HG02642 (cell line): ENCODE measurements around the gene TTC6.

Source experiments
- ATAC-seq: cut with Tn5 transposase; IDR thresholded peaks from one replicate; pipeline ENCODE4 v1.9.1; 2021; ENCODE audit warnings: mild to moderate bottlenecking; ENCODE audit not compliant: unreplicated experiment, poor library complexity

The TTC6 gene

GRCh38 chr14:37585971-37586796 lies 9.2 kb upstream of the TTC6 start:
- ATAC-seq, result no peak

- no peak for ATAC-seq
Measured at GRCh38 chr14:37586797-37587130, 8.7 kb upstream of the TTC6 start.

- ATAC-seq, result no peak
Measured at GRCh38 chr14:37587131-37587803, 8.2 kb upstream of the TTC6 start.

GRCh38 chr14:37587881-37588666 lies 7.4 kb upstream of the TTC6 start:
- no peak for ATAC-seq

GRCh38 chr14:37588667-37588955 lies 6.8 kb upstream of the TTC6 start:
- ATAC-seq, result no peak

- no peak for ATAC-seq
Measured at GRCh38 chr14:37588956-37589714, 6.3 kb upstream of the TTC6 start.

- ATAC-seq, result no peak
Measured at GRCh38 chr14:37589715-37590427, 5.6 kb upstream of the TTC6 start.

GRCh38 chr14:37590428-37591139 lies 4.8 kb upstream of the TTC6 start:
- ATAC-seq, result no peak

- no peak for ATAC-seq
Measured at GRCh38 chr14:37591311-37591940, 4.0 kb upstream of the TTC6 start.

GRCh38 chr14:37591941-37592481 lies 3.4 kb upstream of the TTC6 start:
- no peak for ATAC-seq

GRCh38 chr14:37592482-37593408 lies 2.7 kb upstream of the TTC6 start:
- no peak for ATAC-seq

GRCh38 chr14:37593511-37594237 lies 1.8 kb upstream of the TTC6 start:
- ATAC-seq, result no peak

- no peak for ATAC-seq
Measured at GRCh38 chr14:37594238-37594970, 1.0 kb upstream of the TTC6 start.

- peak; percentile 77 for ATAC-seq
Measured at GRCh38 chr14:37595809-37596621, 586 bp downstream of the TTC6 start.

- no peak for ATAC-seq
Measured at GRCh38 chr14:37596790-37597472, 1.5 kb downstream of the TTC6 start.
